Measurements from ENCODE around the gene EPB42.
"Not testable (repeated sequence)": the region's sequence is repeated elsewhere in the genome, so short reads cannot be mapped to it uniquely, and the experiment has no call there.

Gene EPB42

GRCh38 chr15:43210172-43210745 lies 10.6 kb downstream of the EPB42 start:
- Mint-ChIP-seq H3K9me3 (no peaks in the 10 kb centered on the region), H3K4me1 (ENCODE audit: low read depth) (no peaks in the 10 kb centered on the region), H3K36me3 (ENCODE audit: low read depth) (no peaks in the 10 kb centered on the region), H3K27me3 (peaks cover 4% of the 10 kb centered on the region), H3K27ac (no peak overlapping the region), H3K4me3 (no peak overlapping the region)

GRCh38 chr15:43209059-43209824 lies 11.6 kb downstream of the EPB42 start:
- peaks cover 4% of the 10 kb centered on the region for H3K27me3 Mint-ChIP-seq
- H3K27ac Mint-ChIP-seq = no peak overlapping the region
- H3K36me3 Mint-ChIP-seq (ENCODE audit: low read depth) = no peaks in the 10 kb centered on the region
- no peak overlapping the region for H3K4me3 Mint-ChIP-seq
- peaks cover 4% of the 10 kb centered on the region for H3K4me1 Mint-ChIP-seq (ENCODE audit: low read depth)
- H3K9me3 Mint-ChIP-seq = no peaks in the 10 kb centered on the region

- peaks cover 4% of the 10 kb centered on the region for H3K27me3 Mint-ChIP-seq
- no peak overlapping the region for H3K4me3 Mint-ChIP-seq
- H3K27ac Mint-ChIP-seq = no peak overlapping the region
- peaks cover 6% of the 10 kb centered on the region for H3K4me1 Mint-ChIP-seq (ENCODE audit: low read depth)
- no peaks in the 10 kb centered on the region for H3K9me3 Mint-ChIP-seq
- no peaks in the 10 kb centered on the region for H3K36me3 Mint-ChIP-seq (ENCODE audit: low read depth)
Measured at GRCh38 chr15:43208052-43209002, 12.5 kb downstream of the EPB42 start.

GRCh38 chr15:43207024-43207423 lies 13.8 kb downstream of the EPB42 start:
- no peak overlapping the region for H3K27ac Mint-ChIP-seq
- H3K4me3 Mint-ChIP-seq = no peak overlapping the region
- H3K36me3 Mint-ChIP-seq (ENCODE audit: low read depth) = no peaks in the 10 kb centered on the region
- peaks cover 4% of the 10 kb centered on the region for H3K27me3 Mint-ChIP-seq
- H3K9me3 Mint-ChIP-seq = no peaks in the 10 kb centered on the region
- peaks cover 6% of the 10 kb centered on the region for H3K4me1 Mint-ChIP-seq (ENCODE audit: low read depth)

- Mint-ChIP-seq H3K4me3 (no peak overlapping the region), H3K36me3 (ENCODE audit: low read depth) (no peaks in the 10 kb centered on the region), H3K27me3 (peaks cover 4% of the 10 kb centered on the region), H3K9me3 (no peaks in the 10 kb centered on the region), H3K27ac (no peak overlapping the region), H3K4me1 (ENCODE audit: low read depth) (peaks cover 6% of the 10 kb centered on the region)
Measured at GRCh38 chr15:43206054-43206453, 14.8 kb downstream of the EPB42 start.

GRCh38 chr15:43204016-43204901 lies 16.6 kb downstream of the EPB42 start:
- H3K4me1 Mint-ChIP-seq (ENCODE audit: low read depth) = peaks cover 13% of the 10 kb centered on the region
- no peaks in the 10 kb centered on the region for H3K36me3 Mint-ChIP-seq (ENCODE audit: low read depth)
- no peaks in the 10 kb centered on the region for H3K9me3 Mint-ChIP-seq
- H3K4me3 Mint-ChIP-seq = no peak overlapping the region
- peak overlapping the region; percentile 46 for H3K27ac Mint-ChIP-seq
- H3K27me3 Mint-ChIP-seq = no peaks in the 10 kb centered on the region

GRCh38 chr15:43199945-43200488 lies 20.8 kb downstream of the EPB42 start:
- Mint-ChIP-seq H3K36me3 (ENCODE audit: low read depth) (peaks cover 26% of the 10 kb centered on the region), H3K9me3 (peaks cover 7% of the 10 kb centered on the region), H3K4me1 (ENCODE audit: low read depth) (peaks cover 13% of the 10 kb centered on the region), H3K27me3 (no peaks in the 10 kb centered on the region), H3K27ac (no peak overlapping the region), H3K4me3 (no peak overlapping the region)

- H3K27ac Mint-ChIP-seq = no peak overlapping the region
- peaks cover 36% of the 10 kb centered on the region for H3K36me3 Mint-ChIP-seq (ENCODE audit: low read depth)
- no peaks in the 10 kb centered on the region for H3K27me3 Mint-ChIP-seq
- H3K4me3 Mint-ChIP-seq = no peak overlapping the region
- H3K4me1 Mint-ChIP-seq (ENCODE audit: low read depth) = peaks cover 7% of the 10 kb centered on the region
- H3K9me3 Mint-ChIP-seq = peaks cover 7% of the 10 kb centered on the region
Measured at GRCh38 chr15:43198992-43199391, 21.8 kb downstream of the EPB42 start.

GRCh38 chr15:43198556-43198955 lies 22.3 kb downstream of the EPB42 start:
- not testable (repeated sequence) for H3K27ac Mint-ChIP-seq

GRCh38 chr15:43197773-43198172 lies 23.0 kb downstream of the EPB42 start:
- not testable (repeated sequence) for H3K4me3 Mint-ChIP-seq; H3K27me3 Mint-ChIP-seq; H3K4me1 Mint-ChIP-seq (ENCODE audit: low read depth); H3K27ac Mint-ChIP-seq; H3K9me3 Mint-ChIP-seq
- peaks cover 44% of the 10 kb centered on the region for H3K36me3 Mint-ChIP-seq (ENCODE audit: low read depth)

More at GRCh38 chr15:43198556-43198955, 22.3 kb downstream of the EPB42 start:
- not testable (repeated sequence) for H3K4me3 Mint-ChIP-seq; H3K27me3 Mint-ChIP-seq; H3K9me3 Mint-ChIP-seq; H3K4me1 Mint-ChIP-seq (ENCODE audit: low read depth)
- peaks cover 37% of the 10 kb centered on the region for H3K36me3 Mint-ChIP-seq (ENCODE audit: low read depth)

GRCh38 chr15:43196760-43197548 lies 23.9 kb downstream of the EPB42 start:
- peaks cover 47% of the 10 kb centered on the region for H3K36me3 Mint-ChIP-seq (ENCODE audit: low read depth)
- H3K9me3 Mint-ChIP-seq = peaks cover 7% of the 10 kb centered on the region
- no peak overlapping the region for H3K27ac Mint-ChIP-seq
- no peaks in the 10 kb centered on the region for H3K27me3 Mint-ChIP-seq
- no peak overlapping the region for H3K4me3 Mint-ChIP-seq
- H3K4me1 Mint-ChIP-seq (ENCODE audit: low read depth) = peaks cover 7% of the 10 kb centered on the region

- H3K36me3 Mint-ChIP-seq (ENCODE audit: low read depth) = peaks cover 63% of the 10 kb centered on the region
- H3K9me3 Mint-ChIP-seq = peaks cover 7% of the 10 kb centered on the region
Measured at GRCh38 chr15:43194795-43195194, 26.0 kb downstream of the EPB42 start.

GRCh38 chr15:43193710-43194109 lies 27.1 kb downstream of the EPB42 start:
- Mint-ChIP-seq H3K9me3 (peaks cover 7% of the 10 kb centered on the region), H3K27me3 (no peaks in the 10 kb centered on the region), H3K36me3 (ENCODE audit: low read depth) (peaks cover 70% of the 10 kb centered on the region), H3K4me1 (ENCODE audit: low read depth) (no peaks in the 10 kb centered on the region), H3K4me3 (no peak overlapping the region), H3K27ac (no peak overlapping the region)

More at GRCh38 chr15:43194795-43195194, 26.0 kb downstream of the EPB42 start:
- H3K27ac Mint-ChIP-seq = no peak overlapping the region
- peaks cover 1% of the 10 kb centered on the region for H3K4me1 Mint-ChIP-seq (ENCODE audit: low read depth)
- H3K27me3 Mint-ChIP-seq = no peaks in the 10 kb centered on the region
- H3K4me3 Mint-ChIP-seq = no peak overlapping the region
